HG03108 (cell line): ENCODE measurements around the gene TBXAS1.

Experiments
- ATAC-seq: cut with Tn5 transposase; IDR thresholded peaks from one replicate; pipeline ENCODE4 v1.9.1; 2021; ENCODE audit warnings: moderate library complexity; ENCODE audit not compliant: unreplicated experiment

TBXAS1 gene

DNA sequence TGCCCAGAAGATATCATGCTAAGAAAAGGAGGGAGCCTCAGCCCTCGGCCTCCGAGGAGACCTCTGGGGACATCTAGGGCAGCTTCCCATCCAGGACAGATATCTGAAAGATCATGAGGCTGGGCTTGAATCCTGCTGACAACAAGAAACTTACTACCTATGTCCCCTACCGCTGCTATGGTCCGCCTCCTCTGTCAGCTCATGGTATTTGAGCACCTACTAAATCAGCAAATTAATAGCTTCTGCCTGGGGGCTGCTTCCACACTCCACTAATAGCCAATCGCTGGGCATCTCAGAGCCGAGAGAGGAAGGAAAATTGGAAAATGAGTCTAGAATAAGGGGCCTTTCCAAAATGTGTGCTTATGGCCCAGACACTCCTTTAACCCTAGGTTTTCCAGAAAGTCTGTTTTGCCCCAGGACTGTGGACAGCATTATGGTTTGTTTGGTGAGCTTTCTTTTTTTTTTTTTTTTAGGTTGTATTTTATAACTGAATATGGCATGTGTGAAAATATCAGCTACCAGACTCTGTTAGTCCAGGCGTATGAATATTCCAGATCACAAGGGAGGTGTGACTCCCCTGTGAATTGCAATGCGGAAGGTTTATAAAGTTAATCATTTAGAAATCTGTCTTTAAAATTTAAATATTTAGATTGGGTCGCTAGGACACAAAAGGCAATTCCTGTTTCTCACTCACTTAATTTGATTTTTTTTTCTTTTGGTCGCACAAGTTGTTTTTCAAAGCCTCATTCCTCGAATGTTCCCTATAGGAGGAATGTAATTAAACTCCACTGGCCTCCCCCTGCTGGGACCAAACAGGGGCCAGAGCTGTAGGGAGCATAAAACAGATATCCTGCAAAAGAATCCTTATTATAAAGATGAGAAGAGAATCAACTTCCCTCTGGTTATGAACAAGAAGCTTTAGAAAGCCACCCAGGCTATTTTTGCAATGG, 144.3 kb downstream of the TBXAS1 start:
- no peak for ATAC-seq

DNA sequence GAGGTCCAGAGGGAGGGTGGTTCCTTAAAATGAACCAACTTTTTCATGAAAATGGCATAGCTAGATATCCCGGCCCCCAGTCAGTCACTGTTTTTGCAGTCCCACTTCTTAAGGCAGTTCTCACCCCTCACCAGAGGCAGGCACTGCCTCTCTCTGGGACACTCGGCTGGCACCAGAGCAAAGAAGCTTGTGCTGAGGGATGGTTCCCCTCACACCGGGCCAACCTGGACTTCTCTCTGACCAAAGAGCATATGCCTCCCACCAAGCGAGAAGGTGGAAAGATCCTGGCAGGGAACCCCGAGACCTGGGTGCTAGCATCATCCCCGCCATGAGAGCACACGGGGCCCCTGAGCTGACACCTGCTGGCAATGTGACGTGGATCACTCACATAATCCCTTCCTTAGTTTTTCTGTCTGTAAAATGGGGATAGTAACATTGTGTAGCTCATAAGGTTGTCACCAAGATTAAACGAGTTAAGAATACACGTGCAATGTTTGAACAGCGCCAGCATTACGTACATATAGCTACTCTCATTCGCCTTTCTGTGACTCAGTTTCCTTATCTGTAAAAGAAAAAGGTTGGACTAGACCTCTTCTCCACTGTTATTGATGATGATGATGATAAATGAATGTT, 145.2 kb downstream of the TBXAS1 start:
- no peak for ATAC-seq

GRCh38 chr7:139976055-139976837, 147.2 kb downstream of the TBXAS1 start:
- no peak for ATAC-seq

- no peak for ATAC-seq
These were observed 148.0 kb downstream of the TBXAS1 start for GRCh38 chr7:139976838-139977656.

GRCh38 chr7:139981511-139981895, 152.4 kb downstream of the TBXAS1 start:
- no peak for ATAC-seq

DNA sequence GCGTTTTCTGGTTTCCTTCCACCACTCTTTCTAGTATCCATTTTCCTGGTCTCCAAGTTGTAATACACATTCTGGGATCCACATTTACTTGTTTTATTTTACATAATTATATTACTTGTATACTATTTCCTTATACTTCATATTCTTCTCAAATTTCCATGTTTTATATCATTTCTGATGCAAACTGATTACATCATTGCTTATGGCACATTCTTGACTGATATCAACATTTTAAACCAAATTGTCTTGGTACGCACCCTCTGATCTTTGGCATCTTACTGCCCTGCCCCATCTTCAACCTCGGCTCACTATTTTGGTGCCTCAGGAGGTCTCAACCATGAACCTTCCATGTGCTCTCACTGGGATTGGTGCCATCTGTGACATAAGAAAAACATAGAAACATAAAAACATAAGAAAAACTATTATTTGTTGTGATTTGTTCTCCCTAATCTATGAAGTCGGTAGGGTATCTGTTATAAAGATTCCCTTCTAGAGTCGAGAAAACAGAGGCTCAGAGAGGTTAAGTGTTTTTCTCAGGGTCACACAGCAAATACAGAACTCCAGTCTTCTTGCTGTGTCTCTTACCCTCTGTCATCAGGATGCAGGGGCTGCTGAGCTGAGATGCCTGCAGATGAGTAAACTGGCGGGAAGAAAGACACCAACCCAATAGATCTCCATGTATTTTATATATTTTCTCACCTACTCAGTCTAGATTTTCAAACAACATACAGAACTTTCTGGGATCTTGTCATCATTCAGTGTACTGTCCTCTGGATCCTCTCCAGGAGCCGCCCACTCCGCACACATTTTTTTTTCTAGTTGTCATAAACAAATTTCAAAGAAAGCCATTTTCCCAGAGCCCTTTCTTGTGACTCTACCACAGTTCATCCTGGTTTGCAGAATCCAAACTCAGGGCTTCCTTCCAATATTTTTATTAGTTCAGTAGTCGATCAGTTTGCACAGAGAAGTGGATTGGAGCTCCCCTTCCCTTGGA, 154.2 kb downstream of the TBXAS1 start:
- no peak for ATAC-seq

- no peak for ATAC-seq
These were observed 155.8 kb downstream of the TBXAS1 start for GRCh38 chr7:139984642-139985539.

DNA sequence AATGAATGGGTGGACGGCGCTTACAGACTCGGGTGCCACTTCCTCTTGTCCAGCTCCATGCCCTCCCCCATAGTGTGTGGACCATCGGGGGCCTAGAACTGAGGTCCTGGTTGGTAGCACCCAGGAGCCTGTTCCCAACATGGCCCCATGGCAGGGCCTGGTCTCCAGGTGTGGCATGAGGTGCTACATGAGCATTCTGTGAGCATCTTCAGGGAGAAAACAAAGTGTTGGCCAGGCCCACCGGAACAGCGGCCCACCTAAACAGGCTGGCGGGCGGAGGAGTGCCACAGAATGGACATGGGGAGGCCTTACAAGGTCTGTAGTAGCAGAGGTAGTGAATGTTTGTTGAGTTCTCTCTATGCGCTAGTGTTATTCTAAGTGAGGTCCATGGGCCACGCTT, 156.7 kb downstream of the TBXAS1 start:
- no peak for ATAC-seq

GRCh38 chr7:139987691-139988516, 158.8 kb downstream of the TBXAS1 start:
- no peak for ATAC-seq

- no peak for ATAC-seq
These were observed 160.5 kb downstream of the TBXAS1 start for GRCh38 chr7:139989366-139990141.

DNA sequence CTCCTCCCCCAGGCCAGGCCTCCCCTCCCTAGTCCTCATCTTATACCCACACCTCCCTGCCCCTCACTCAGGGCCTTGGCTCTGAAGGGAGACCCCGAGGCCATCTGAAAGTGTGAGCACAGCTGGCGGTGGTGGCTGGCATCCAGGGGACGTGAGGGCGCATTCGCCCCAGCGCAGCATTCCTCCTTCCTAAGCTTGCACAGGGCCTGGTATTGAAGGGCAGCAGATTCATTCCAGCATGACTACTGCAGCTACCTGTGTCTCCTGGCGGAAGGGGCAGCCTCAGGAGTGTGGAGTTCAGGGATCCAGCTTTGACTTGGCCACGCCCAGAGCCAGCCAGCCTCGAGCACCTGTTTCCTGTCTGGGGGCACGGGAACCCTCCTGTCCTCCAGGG, 161.1 kb downstream of the TBXAS1 start:
- no peak for ATAC-seq

DNA sequence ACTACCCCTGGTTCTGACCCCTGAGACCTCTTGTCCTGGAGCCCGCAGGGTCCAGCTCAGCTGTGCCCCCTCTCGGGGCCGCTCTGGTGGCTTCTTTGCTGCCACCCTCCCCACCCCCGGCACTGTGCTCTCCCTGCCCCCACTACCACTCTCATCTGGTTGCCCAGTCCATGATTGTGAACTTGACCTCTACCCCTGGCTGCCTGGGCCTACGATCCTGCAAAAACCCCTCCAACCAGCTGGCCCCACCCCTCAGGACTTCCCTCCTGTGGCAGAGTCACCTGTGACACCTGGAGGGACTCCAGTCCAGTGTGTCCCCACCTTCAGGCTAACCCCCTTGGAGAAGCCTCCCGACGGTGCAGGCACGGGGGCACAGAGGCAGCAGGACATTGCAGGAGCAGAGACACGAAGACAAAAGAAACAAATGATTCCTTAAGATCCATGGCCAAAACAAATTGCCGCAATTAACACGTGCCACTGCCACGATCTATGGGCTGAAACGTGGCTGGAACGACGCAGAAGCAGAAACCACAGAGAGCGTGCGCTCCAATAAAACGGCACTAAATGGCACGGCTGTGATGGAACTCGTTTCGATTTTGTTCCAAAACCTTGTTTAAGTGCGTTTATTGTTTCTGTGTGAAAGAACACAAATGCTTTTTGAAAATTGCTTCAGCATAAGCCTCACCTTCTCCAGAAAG, 161.7 kb downstream of the TBXAS1 start:
- no peak for ATAC-seq

DNA sequence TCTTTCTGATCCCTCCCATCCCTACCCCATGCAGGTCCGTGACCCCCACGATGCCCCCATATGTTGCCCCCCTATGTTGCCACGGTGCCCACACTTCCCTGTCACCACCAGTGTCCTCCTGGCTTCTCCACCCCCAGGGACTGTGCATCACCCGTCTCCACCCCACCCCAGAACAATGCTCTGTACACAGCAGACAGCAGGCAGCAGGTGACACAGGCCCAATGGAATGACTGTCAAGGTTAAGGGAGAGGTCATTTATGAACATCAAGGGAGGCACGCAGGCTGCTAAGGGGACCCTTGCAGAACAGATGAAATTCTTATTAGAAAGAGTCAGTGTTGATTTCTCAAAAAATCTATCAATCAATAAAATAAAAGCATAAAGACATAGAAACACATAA, 162.2 kb downstream of the TBXAS1 start:
- ATAC-seq, result no peak

GRCh38 chr7:139991911-139992310, 162.8 kb downstream of the TBXAS1 start:
- ATAC-seq, result no peak

GRCh38 chr7:139992353-139993044, 163.4 kb downstream of the TBXAS1 start:
- no peak for ATAC-seq

DNA sequence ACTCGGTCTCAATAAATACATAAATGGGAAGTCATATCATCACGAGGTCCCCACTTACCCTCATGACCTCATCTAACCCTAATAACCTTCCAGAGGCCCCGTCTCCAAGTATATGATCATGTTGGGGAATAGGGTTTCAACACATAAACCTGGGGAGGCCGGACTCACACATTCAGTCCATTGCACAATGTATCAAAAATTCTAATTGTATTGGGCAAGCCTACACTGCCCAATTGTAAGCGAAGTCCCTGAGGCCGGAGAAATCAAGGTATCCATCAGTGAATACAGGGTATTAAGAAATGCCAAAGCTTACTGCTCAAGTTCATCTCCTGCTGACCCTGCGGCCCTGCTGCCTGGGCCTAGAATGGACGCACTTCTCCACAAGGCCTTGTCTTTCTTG, 164.1 kb downstream of the TBXAS1 start:
- ATAC-seq, result no peak
